DMS 273 treated with DMSO at 0.1 percent for 48 hours (cell line): Measurements from ENCODE around the gene CLP1.
A peak's percentile ranks its signal among the peaks of the same experiment; 100 is the strongest.
"Not testable (repeated sequence)": the region's sequence is repeated elsewhere in the genome, so short reads cannot be mapped to it uniquely, and the experiment has no call there.

Source experiments
- DNase-seq: peaks from one replicate; lab custom pipeline; 2025; lab: John Stamatoyannopoulos, UW

CLP1 gene

GRCh38 chr11:57667117-57667735 is 9.7 kb downstream of the CLP1 start:
- DNase-seq, result peak; percentile 93

GRCh38 chr11:57667736-57668433 is 10.3 kb downstream of the CLP1 start, which contains the start of gene ZDHHC5:
TSS of gene ZDHHC5 (plus strand) at chr11:57668114. CDS start at chr11:57673091, 4,977 bp downstream.
- DNase-seq, result peak; percentile 93

DNA sequence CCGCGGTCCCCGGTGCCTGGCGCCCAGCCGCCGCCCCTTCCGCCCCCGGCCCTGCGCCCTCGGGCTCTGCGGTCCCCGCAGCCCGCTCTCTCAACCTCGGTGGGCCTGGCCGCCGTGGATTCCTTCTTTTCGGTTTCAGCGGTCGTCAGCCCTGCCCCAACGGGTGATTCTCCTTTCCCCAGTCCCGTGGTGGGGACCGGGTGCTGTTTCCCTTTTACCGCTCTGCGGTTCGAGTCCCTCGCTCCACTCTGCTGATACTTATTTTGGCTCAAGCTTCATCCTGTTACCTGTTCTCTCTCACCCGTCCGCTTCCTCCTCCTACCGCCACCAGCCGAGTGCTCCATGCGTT is 10.8 kb downstream of the CLP1 start:
- DNase-seq, result no peak

GRCh38 chr11:57674251-57674650 is 16.7 kb downstream of the CLP1 start:
- DNase-seq, result no peak

- no peak for DNase-seq
These were observed 17.8 kb downstream of the CLP1 start for GRCh38 chr11:57675176-57675941.

- no peak for DNase-seq
These were observed 21.8 kb downstream of the CLP1 start for GRCh38 chr11:57679396-57679795.

- no peak for DNase-seq
These were observed 23.0 kb downstream of the CLP1 start for GRCh38 chr11:57680552-57680874.

DNA sequence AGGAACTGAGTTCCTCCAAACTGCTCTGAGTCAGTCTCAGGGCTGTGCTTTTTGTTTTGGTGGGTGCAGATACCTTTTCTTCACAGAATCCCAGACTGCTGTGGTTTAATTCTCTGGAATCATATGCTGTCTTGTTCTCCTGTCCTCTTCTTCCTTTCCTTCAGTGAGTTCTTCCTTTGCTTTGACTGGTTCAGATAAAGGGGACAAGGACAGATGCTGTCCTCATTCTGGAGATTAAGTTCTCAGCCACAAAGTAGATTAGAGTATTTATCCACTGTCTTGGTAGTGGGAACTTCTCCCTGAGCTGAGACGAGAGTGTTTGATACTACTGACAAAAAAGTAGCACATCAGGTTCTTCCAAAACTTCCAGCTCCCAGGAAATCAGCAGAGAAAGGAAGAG is 23.6 kb downstream of the CLP1 start:
- DNase-seq, result no peak

DNA sequence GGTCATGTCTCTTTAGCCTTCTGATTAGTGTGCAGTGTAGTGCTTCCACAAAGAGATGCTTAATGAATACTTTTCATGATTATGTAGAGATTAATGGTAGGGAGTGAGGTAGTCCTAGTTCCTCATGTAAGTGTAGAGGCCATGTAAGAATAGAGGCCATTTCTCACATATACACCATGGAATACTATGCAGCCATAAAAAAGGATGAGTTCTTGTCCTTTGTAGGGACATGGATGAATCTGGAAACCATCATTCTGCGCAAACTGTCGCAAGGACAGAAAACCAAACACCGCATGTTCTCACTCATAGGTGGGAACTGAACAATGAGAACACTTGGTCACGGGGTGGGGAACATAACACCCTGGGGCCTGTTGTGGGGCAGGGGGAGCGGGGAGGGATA is 32.9 kb downstream of the CLP1 start:
- not testable (repeated sequence) for DNase-seq

DNA sequence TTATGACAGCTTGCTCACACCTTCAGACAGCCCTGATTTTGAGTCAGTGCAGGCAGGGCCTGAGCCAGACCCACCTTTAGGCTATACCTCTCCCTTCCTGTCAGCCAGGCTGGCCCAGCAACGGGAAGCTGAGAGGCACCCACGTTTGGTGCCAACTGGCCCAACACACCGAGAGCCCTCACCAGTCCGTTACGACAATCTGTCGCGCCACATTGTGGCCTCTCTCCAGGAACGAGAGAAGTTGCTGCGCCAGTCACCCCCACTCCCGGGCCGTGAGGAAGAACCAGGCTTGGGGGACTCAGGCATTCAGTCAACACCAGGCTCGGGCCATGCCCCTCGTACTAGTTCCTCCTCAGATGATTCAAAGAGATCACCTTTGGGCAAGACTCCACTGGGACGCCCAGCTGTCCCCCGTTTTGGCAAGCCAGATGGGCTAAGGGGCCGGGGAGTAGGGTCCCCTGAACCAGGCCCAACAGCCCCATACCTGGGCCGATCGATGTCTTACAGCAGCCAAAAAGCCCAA is 41.3 kb downstream of the CLP1 start:
- DNase-seq, result no peak

- DNase-seq, result no peak
These were observed 42.3 kb downstream of the CLP1 start for GRCh38 chr11:57699813-57700212.

- DNase-seq, result no peak
These were observed 42.9 kb downstream of the CLP1 start for GRCh38 chr11:57700425-57700824.

- DNase-seq, result no peak
These were observed 45.8 kb downstream of the CLP1 start for GRCh38 chr11:57703341-57703740.

GRCh38 chr11:57704932-57705331 is 47.4 kb downstream of the CLP1 start:
- DNase-seq, result no peak

DNA sequence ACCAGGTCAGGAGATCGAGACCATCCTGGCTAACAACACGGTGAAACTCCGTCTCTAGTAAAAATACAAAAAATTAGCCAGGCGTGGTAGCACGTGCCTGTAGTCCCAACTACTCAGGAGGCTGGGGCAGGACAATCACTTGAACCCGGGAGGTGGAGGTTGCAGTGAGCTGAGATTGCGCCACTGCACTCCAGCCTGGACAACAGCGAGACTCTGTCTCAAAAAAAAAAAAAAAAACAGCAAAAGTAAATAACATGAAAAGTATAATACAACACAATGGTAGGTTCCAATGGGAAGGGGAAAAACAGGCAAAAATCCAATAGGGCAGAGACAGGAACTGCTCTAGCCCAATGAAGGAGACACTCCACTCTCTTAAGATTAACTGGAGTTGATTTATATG is 47.9 kb downstream of the CLP1 start:
- not testable (repeated sequence) for DNase-seq

DNA sequence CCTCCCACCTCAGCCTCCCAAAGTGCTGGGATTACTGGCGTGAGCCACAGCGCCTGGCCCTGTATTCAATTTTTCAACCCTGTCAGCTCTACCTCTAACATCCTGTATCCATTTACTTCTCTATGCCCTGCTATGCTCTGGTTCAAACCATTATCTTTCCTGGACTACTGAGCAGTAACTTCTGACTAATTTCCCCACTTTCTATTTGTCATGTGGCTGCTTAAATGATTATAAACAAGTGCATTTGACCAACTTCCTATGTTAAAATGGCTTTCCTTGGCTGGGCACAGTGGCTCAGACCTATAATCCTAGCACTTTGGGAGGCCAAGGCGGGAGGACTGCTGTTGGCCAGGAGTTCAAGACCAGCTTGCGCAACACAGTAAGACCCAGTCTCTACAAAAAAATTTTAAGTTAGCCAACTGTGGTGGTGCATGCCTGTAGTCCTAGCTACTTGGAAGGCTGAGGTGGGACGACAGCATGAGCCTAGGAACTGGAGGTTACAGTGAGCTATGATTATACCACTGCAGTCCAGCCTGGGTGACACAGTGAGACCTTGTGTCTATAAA is 52.3 kb downstream of the CLP1 start:
- no peak for DNase-seq
